Measurements from ENCODE around the gene NPHP4. TPM values are rescaled to one million over a fixed set of nuclear protein-coding genes. Genes with fewer than 3 reads are reported as not detected.

The NPHP4 gene
- total RNA-seq, 4 donors from 2014 or later = 11.2 to 24.5 (median 18.2) TPM

DNA sequence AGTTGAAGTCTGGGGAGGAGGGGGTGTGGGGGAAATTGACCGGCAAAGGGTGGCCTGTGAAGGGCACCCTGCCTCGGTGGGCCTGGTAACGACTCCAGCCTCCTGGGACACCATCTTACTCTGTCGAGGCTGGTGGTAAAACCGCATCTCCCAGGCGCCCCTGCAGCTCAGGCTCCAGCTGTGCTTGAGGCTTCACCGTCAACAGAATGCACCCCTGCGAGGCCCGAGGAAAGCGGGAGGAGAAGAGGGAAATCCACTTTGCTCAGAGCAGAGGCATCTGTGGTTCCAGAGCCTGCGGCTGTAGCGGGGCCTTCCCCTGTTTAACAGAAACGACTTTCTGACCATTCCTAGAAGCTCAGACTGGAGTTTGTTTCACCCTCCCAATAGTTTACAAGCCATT, 165.6 kb downstream of the NPHP4 start:
- intact Hi-C loops (cut with DNase I; ENCODE audit: low total_unique reads) = no loop called here
- no peak overlapping the region for H3K4me3 ChIP-seq (ENCODE audit: low read depth, poor library complexity, severe bottlenecking)
- TF ChIP-seq CTCF (IDR thresholded peaks at IDR 0.05) (no peak), POLR2A (IDR thresholded peaks at IDR 0.05) (no peak)
- 52 to 57% methylated on average over 13 of the region's 13 CpGs for WGBS, 2 donors
- DNase-seq (ENCODE audit: low spot score in 2 of 2) = no peak

- DNase-seq (ENCODE audit: low spot score in 2 of 2) = no peak
- no peak overlapping the region for H3K4me3 ChIP-seq (ENCODE audit: low read depth, poor library complexity, severe bottlenecking)
- 91 to 95% methylated on average over 16 of the region's 16 CpGs for WGBS, 2 donors
- no peak for TF ChIP-seq POLR2A (IDR thresholded peaks at IDR 0.05)
- TF ChIP-seq CTCF (IDR thresholded peaks at IDR 0.05) = no peak
- intact Hi-C loops (cut with DNase I; ENCODE audit: low total_unique reads) = no loop called here
These were observed 169.5 kb downstream of the NPHP4 start for GRCh38 chr1:5822726-5823125.

DNA sequence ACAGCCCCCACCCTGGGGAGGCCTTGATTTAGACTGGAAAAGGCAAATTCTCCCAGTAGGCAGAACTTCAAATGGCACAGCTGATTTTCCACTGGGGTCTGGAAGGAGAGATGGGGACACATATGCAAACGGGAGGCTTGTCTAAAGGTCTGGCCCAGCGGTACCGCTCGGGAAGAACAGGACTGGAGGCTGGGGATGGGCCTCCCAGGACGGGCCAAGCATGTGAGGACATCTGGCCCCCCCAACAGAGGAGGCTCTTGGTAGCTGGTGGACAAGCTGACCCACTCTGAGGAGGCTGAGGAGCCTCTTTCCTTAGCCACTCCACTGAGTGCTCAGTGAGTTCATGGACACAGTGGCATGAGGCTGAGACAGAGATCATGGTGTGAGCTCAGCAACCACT, 170.0 kb downstream of the NPHP4 start:
- TF ChIP-seq POLR2A (IDR thresholded peaks at IDR 0.05) (no peak), CTCF (IDR thresholded peaks at IDR 0.05) (no peak)
- no peak for DNase-seq (ENCODE audit: low spot score in 2 of 2)
- intact Hi-C loops (cut with DNase I; ENCODE audit: low total_unique reads) = no loop called here
- no peak overlapping the region for H3K4me3 ChIP-seq (ENCODE audit: low read depth, poor library complexity, severe bottlenecking)
- 53 to 88% methylated on average over 5 of the region's 5 CpGs for WGBS, 2 donors

GRCh38 chr1:5821540-5822176, 170.6 kb downstream of the NPHP4 start:
- no peak for TF ChIP-seq CTCF (IDR thresholded peaks at IDR 0.05)
- TF ChIP-seq POLR2A (IDR thresholded peaks at IDR 0.05) = no peak
- no peak for DNase-seq (ENCODE audit: low spot score in 2 of 2)
- intact Hi-C loops (cut with DNase I; ENCODE audit: low total_unique reads) = no loop called here
- H3K4me3 ChIP-seq (ENCODE audit: low read depth, poor library complexity, severe bottlenecking) = no peak overlapping the region
- WGBS, 2 donors = 71 to 81% methylated on average over 12 of the region's 12 CpGs

DNA sequence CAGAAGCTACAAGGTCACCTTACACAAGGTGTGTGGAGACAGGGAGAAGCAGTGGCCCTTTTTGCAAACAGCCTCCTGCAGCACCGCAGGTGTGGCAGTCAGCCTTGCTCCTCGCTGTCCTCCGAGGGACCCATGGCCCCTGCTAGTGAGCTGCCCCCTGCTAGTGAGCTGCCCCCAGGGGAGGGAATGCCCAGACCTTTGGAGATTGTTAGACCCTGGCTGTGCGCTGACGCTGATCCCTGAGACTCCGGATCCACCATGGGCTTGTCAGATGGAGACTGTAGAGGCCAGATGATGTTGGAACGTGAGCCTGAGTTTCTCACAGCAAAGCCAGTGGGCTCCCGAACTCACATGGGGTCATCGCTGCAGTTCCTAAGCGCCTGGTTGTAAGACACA, 172.2 kb downstream of the NPHP4 start:
- no peak for DNase-seq (ENCODE audit: low spot score in 2 of 2)
- H3K4me3 ChIP-seq (ENCODE audit: low read depth, poor library complexity, severe bottlenecking) = no peak overlapping the region
- TF ChIP-seq CTCF (IDR thresholded peaks at IDR 0.05) = no peak
- TF ChIP-seq POLR2A (IDR thresholded peaks at IDR 0.05) = no peak
- WGBS, 2 donors = 93 to 98% methylated on average over 10 of the region's 10 CpGs
- intact Hi-C loops (cut with DNase I; ENCODE audit: low total_unique reads) = no loop called here

Data from lower leg skin (tissue), 4 donors.